Endothelial cell of umbilical vein (primary cell): ENCODE data around the gene CAMKMT. TPM values are rescaled to one million over a fixed set of nuclear protein-coding genes. Genes with fewer than 3 reads are reported as not detected.

ENCODE experiments used
- BruUV-seq: library from RNA; stranded (reverse); fragments of 400-500 nt; replicated peaks from 2 replicates; lab custom pipeline; 2021; lab: Mats Ljungman, UMichigan
- CTCF ChIA-PET: fragments of 300-600, 350-600 bp; sonication (Branson Sonifier 250); formaldehyde crosslinking; loops from one replicate; lab custom pipeline; 2021; ENCODE audit warnings: antibody characterized with exemption, inconsistent platforms; lab: Charles Lee
- POLR2A ChIA-PET: fragments of 300-600, 350-600 bp; sonication (Branson Sonifier 250); formaldehyde crosslinking; loops from one replicate; lab custom pipeline; 2021; ENCODE audit warnings: antibody characterized with exemption, inconsistent platforms; lab: Charles Lee
- DNase-seq: peaks from one replicate; pipeline ENCODE4 v3.0.0-alpha.2; 2011; ENCODE audit warnings: low read depth, low spot score
- FAIRE-seq: peaks from 2 replicates; lab custom pipeline; 2011; peaks lifted over from hg19 to GRCh38; lab: Jason Lieb, UNC
- H2AFZ ChIP-seq: 2 replicates; pipeline ENCODE4 v1.6.0; 2012; ENCODE audit warnings: low read depth, low read length, control low read depth, inconsistent platforms
- H3K27ac ChIP-seq: 2 replicates; pipeline ENCODE4 v1.5.1; 2011; ENCODE audit warnings: low read depth, mild to moderate bottlenecking, control low read depth, low read length, moderate library complexity; ENCODE audit not compliant: insufficient read depth
- H3K27me3 ChIP-seq, 2 experiments: 2 replicates each; pipeline versions ENCODE4 v1.6.0 to v1.6.1; 2011; ENCODE audit warnings: low read length in 2 of 2, mixed read lengths in 1 of 2; ENCODE audit not compliant: control insufficient read depth in 2 of 2, insufficient read depth in 2 of 2
- H3K36me3 ChIP-seq, 2 experiments: 2 replicates in 1 of 2; 3 replicates in 1 of 2; pipeline ENCODE4 v1.5.1; 2011; ENCODE audit warnings: low read length in 2 of 2, mild to moderate bottlenecking in 1 of 2, moderate library complexity in 1 of 2; ENCODE audit not compliant: control insufficient read depth in 2 of 2, insufficient read depth in 2 of 2; ENCODE audit errors: extremely low read depth in 1 of 2
- H3K4me1 ChIP-seq: 3 replicates; pipeline ENCODE4 v1.5.1; 2011; ENCODE audit warnings: mild to moderate bottlenecking, low read length; ENCODE audit not compliant: control insufficient read depth, insufficient read depth; ENCODE audit errors: extremely low read depth
- H3K4me2 ChIP-seq: 2 replicates; pipeline ENCODE4 v1.6.1; 2011; ENCODE audit warnings: low read length, control low read depth, mixed read lengths; ENCODE audit not compliant: insufficient read depth
- H3K4me3 ChIP-seq, 3 experiments: fragments of 200-600 bp in 1 of 3; sonication (generic), shearing (Covaris generic) in 1 of 3; replicated peaks in 1 of 3; 2 replicates each; pipeline ENCODE4 v1.5.1; 2011 to 2016; ENCODE audit warnings: control low read depth in 3 of 3, low read length in 3 of 3, mild to moderate bottlenecking in 2 of 3, inconsistent platforms in 1 of 3, low read depth in 1 of 3, moderate library complexity in 1 of 3; ENCODE audit not compliant: insufficient read depth in 1 of 3
- H3K79me2 ChIP-seq: 2 replicates; pipeline ENCODE4 v1.6.0; 2012; ENCODE audit warnings: low read length, inconsistent platforms; ENCODE audit not compliant: control insufficient read depth, insufficient read depth
- H3K9ac ChIP-seq: replicated peaks from 2 replicates; pipeline ENCODE3; 2011; ENCODE audit warnings: low read length, control low read depth; ENCODE audit not compliant: insufficient read depth; ENCODE audit errors: extremely low read depth
- H3K9me1 ChIP-seq: replicated peaks from 3 replicates; pipeline ENCODE4 v1.6.0; 2011; ENCODE audit warnings: mild to moderate bottlenecking, low read length; ENCODE audit not compliant: control insufficient read depth, insufficient read depth; ENCODE audit errors: extremely low read depth
- H3K9me3 ChIP-seq: replicated peaks from 2 replicates; pipeline ENCODE4 v1.5.1; 2012; ENCODE audit warnings: low read length, inconsistent platforms; ENCODE audit not compliant: control insufficient read depth, insufficient read depth
- H4K20me1 ChIP-seq: replicated peaks from 2 replicates; pipeline ENCODE3; 2011; ENCODE audit warnings: mild to moderate bottlenecking, low read length; ENCODE audit not compliant: control insufficient read depth, insufficient read depth; ENCODE audit errors: extremely low read depth
- EZH2 ChIP-seq: IDR thresholded peaks from 2 replicates; pipeline ENCODE4 v1.6.1; 2012; ENCODE audit warnings: borderline replicate concordance, low read depth, mild to moderate bottlenecking, moderate library complexity, low read length, inconsistent platforms; ENCODE audit not compliant: severe bottlenecking
- FOS ChIP-seq: IDR thresholded peaks from 2 replicates; pipeline ENCODE4 v1.6.1; 2011; ENCODE audit warnings: mild to moderate bottlenecking, low read length, moderate library complexity, borderline replicate concordance; ENCODE audit not compliant: insufficient read depth
- GATA2 ChIP-seq: IDR thresholded peaks from 2 replicates; pipeline ENCODE4 v1.7.0; 2011; ENCODE audit warnings: low read depth, mild to moderate bottlenecking, moderate library complexity, mixed read lengths, low read length; ENCODE audit not compliant: insufficient read length, insufficient read depth
- JUN ChIP-seq: IDR thresholded peaks from 2 replicates; pipeline ENCODE4 v1.6.1; 2011; ENCODE audit warnings: borderline replicate concordance, low read depth; ENCODE audit not compliant: insufficient read length, insufficient read depth
- MYC ChIP-seq: IDR thresholded peaks from one replicate; pipeline ENCODE4 v1.6.1; 2011; ENCODE audit warnings: mild to moderate bottlenecking, low read depth, low read length
- POLR2A ChIP-seq: IDR thresholded peaks from 2 replicates; pipeline ENCODE4 v1.6.1; 2012; ENCODE audit warnings: low read depth, mild to moderate bottlenecking, control low read depth, low read length
- POLR2AphosphoS5 ChIP-seq: IDR thresholded peaks from 2 replicates; pipeline ENCODE4 v1.6.1; 2012; ENCODE audit warnings: low read depth, mild to moderate bottlenecking, control low read depth, low read length, moderate library complexity; ENCODE audit not compliant: insufficient read depth
- dilution Hi-C: fragments of 300-500 bp; cut with MboI; formaldehyde crosslinking; loops from one replicate; pipeline ENCODE4 v1.15.0; 2019; ENCODE audit warnings: low sequenced_read_pairs; ENCODE audit not compliant: extremely low pct_ligation_motif_present
- intact Hi-C: fragments of 100-400 bp; cut with micrococcal nuclease; formaldehyde crosslinking; loops from one replicate; pipeline ENCODE4 v1.10.0; 2022
- polyA plus RNA-seq, 4 experiments: library from polyadenylated mRNA; depleted of rRNA in 3 of 4; stranded (reverse) in 3 of 4; unstranded in 1 of 4; fragments of >200 nt; gene quantifications; 2 replicates each; pipeline versions ENCODE4 v1.2.1 to v1.2.3, GENCODE V29; 2011 to 2012; ENCODE audit warnings: missing spikeins in 1 of 4
- total RNA-seq: library from RNA; stranded (reverse); gene quantifications from 2 replicates; pipeline ENCODE4 v1.2.3, GENCODE V29; 2021
- TF ChIP-seq, protein P1 (sequence below): IDR thresholded peaks from 2 replicates; pipeline ENCODE4 v1.6.1; 2011; ENCODE audit not compliant: insufficient read depth, insufficient read length
- TF ChIP-seq, protein P2 (sequence below), 2 donors: IDR thresholded peaks; 1 replicate in 1 of 2; 2 replicates in 1 of 2; pipeline ENCODE4 v1.5.1; 2011; ENCODE audit warnings: low read length in 2 of 2, mild to moderate bottlenecking in 2 of 2, moderate library complexity in 2 of 2, control low read depth in 1 of 2, inconsistent platforms in 1 of 2, low read depth in 1 of 2; ENCODE audit not compliant: insufficient read depth in 1 of 2; ENCODE audit errors: extremely low read depth in 1 of 2

CAMKMT gene
- total and polyA plus RNA-seq, 2 donors (not counting 3 experiments of a cell fraction or from before 2014, with no cell fraction given), result 4.1 to 10.7 TPM

DNA sequence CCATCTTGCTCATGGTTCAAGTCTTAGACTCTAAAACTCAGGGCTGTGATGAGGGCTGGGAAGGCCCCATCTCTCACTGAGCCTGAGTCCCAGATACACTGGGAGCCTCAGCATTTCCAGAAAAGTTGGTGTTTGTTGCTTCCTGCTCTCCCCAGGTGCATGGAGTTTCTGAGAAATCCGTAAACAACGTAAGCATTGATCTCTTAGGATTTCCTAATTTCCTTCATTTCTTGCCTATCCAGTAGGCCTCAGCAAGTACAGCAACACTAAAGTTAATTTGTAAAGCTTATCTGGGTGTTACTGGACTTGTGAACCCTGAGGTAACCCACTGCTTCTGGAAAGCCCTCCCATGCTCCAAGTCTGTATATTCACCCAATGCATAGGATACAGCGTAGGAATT lies 380.3 kb downstream of the CAMKMT start:
- H4K20me1 ChIP-seq, result no peaks in the 10 kb centered on the region
- no peaks in the 10 kb centered on the region for H3K9me1 ChIP-seq
- no peak overlapping the region for H3K9ac ChIP-seq
- intact Hi-C loops, result no loop called here
- POLR2A ChIA-PET, result no interaction called here
- no peak overlapping the region for H3K27ac ChIP-seq
- TF ChIP-seq EZH2 (no peak), POLR2AphosphoS5 (no peak), GATA2 (no peak), MYC (no peak), FOS (no peak)
- TF ChIP-seq, protein P1, sequence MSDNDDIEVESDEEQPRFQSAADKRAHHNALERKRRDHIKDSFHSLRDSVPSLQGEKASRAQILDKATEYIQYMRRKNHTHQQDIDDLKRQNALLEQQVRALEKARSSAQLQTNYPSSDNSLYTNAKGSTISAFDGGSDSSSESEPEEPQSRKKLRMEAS, result no peak
- DNase-seq (no peak), FAIRE-seq (no peak)
- H3K4me3 ChIP-seq, result no peak overlapping the region
- H3K27me3 ChIP-seq, result no peaks in the 10 kb centered on the region
- no peak overlapping the region for H2AFZ ChIP-seq
- no peaks in the 10 kb centered on the region for H3K4me1 ChIP-seq
- no peak overlapping the region for H3K4me2 ChIP-seq
- CTCF ChIA-PET, result interaction anchor here (1.7 kb wide), 1 partner anchor 262 kb away, joined by 7 read pairs; no protein-coding TSS in a partner anchor
- dilution Hi-C loops, result no loop called here
- BruUV-seq, result no TSS peak
- no peaks in the 10 kb centered on the region for H3K79me2 ChIP-seq
- H3K9me3 ChIP-seq, result no peaks in the 10 kb centered on the region
- H3K36me3 ChIP-seq, result no peaks in the 10 kb centered on the region

DNA sequence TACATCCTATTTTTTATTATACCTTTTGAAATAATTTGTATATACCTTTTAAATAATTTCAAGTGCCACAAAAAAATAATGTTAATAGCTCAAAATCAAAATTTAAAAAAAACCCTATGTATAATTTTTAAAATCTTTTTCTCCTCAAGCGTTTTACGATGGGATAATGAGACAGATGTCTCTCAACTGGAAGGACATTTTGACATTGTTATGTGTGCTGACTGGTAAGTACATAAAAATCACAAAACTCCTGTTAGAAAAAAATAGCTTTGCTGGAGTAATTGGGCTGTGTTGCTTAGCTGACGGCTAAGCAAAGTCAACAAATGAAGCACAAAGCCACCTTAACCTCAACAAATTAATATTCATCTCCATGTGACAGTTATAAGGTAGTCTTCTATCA lies 381.7 kb downstream of the CAMKMT start:
- intact Hi-C loops (no loop called here), dilution Hi-C loops (no loop called here)
- no peak overlapping the region for H3K4me3 ChIP-seq
- BruUV-seq, result no TSS peak
- no peak for FAIRE-seq
- no peak overlapping the region for H3K4me2 ChIP-seq
- no peak overlapping the region for H3K9ac ChIP-seq
- TF ChIP-seq POLR2A, result no peak
- no peak for TF ChIP-seq POLR2AphosphoS5
- TF ChIP-seq JUN, result no peak
- no peak for TF ChIP-seq FOS
- TF ChIP-seq, protein P2, sequence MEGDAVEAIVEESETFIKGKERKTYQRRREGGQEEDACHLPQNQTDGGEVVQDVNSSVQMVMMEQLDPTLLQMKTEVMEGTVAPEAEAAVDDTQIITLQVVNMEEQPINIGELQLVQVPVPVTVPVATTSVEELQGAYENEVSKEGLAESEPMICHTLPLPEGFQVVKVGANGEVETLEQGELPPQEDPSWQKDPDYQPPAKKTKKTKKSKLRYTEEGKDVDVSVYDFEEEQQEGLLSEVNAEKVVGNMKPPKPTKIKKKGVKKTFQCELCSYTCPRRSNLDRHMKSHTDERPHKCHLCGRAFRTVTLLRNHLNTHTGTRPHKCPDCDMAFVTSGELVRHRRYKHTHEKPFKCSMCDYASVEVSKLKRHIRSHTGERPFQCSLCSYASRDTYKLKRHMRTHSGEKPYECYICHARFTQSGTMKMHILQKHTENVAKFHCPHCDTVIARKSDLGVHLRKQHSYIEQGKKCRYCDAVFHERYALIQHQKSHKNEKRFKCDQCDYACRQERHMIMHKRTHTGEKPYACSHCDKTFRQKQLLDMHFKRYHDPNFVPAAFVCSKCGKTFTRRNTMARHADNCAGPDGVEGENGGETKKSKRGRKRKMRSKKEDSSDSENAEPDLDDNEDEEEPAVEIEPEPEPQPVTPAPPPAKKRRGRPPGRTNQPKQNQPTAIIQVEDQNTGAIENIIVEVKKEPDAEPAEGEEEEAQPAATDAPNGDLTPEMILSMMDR (IDR thresholded peaks at IDR 0.05; ENCODE audit: extremely low read depth in 1 of 2, insufficient read depth in 1 of 2, low read depth in 1 of 2, low read length in 2 of 2), result no peak
- no peak for TF ChIP-seq GATA2
- no peak for TF ChIP-seq EZH2
- TF ChIP-seq, protein P1, result no peak
- no peak for TF ChIP-seq MYC
- H4K20me1 ChIP-seq, result no peaks in the 10 kb centered on the region
- ChIA-PET POLR2A (no interaction called here), CTCF (interaction anchor here (2.4 kb wide), 1 partner anchor 264 kb away, joined by 12 read pairs; no protein-coding TSS in a partner anchor)
- no peak overlapping the region for H2AFZ ChIP-seq
- DNase-seq, result no peak
- H3K9me1 ChIP-seq, result no peaks in the 10 kb centered on the region
- H3K4me1 ChIP-seq, result no peaks in the 10 kb centered on the region
- no peaks in the 10 kb centered on the region for H3K9me3 ChIP-seq
- H3K79me2 ChIP-seq, result no peaks in the 10 kb centered on the region
- no peak overlapping the region for H3K27ac ChIP-seq
- H3K27me3 ChIP-seq, result no peaks in the 10 kb centered on the region
- H3K36me3 ChIP-seq, result no peaks in the 10 kb centered on the region
